ENCODE measurements around the gene VPS11. TPM values are rescaled to one million over a fixed set of nuclear protein-coding genes. Genes with fewer than 3 reads are reported as not detected.

VPS11 gene
- polyA plus RNA-seq, 3 donors, result 28.6 to 56.6 (median 43.3) TPM

- peaks cover 8 to 15% of the 10 kb centered on the region in 2 donors for H3K4me1 ChIP-seq (ENCODE audit: control insufficient read depth in 1 of 2, insufficient read depth in 2 of 2, low read length in 2 of 2)
- Mint-ChIP-seq H3K27me3 (ENCODE audit: low read depth in 3 of 3) (no peaks in the 10 kb centered on the region), H3K9me3 (no peaks in the 10 kb centered on the region), H3K4me1 (peaks cover 16% of the 10 kb centered on the region), H3K27ac (peak overlapping the region in 1 of 7 donors; percentile 57), H3K4me3 (no peak overlapping the region), H3K36me3 (peaks cover 41 to 47% of the 10 kb centered on the region in 2 donors)
- H3K4me3 ChIP-seq (replicated peaks in 1 of 3; ENCODE audit: low read depth in 2 of 3, low read length in 3 of 3), result no peak overlapping the region
- H3K79me2 ChIP-seq (ENCODE audit: insufficient read depth, low read length), result peaks cover 9% of the 10 kb centered on the region
- DNase-seq, result no peak
- H3K9me3 ChIP-seq (replicated peaks in 1 of 2; ENCODE audit: control insufficient read depth in 1 of 2, insufficient read depth in 1 of 2, low read length in 2 of 2), result no peaks in the 10 kb centered on the region
- H4K20me1 ChIP-seq (ENCODE audit: insufficient read depth, low read length), result no peaks in the 10 kb centered on the region
- no peak for TF ChIP-seq CTCF (IDR thresholded peaks at IDR 0.05)
- H3K36me3 ChIP-seq (replicated peaks in 1 of 2; ENCODE audit: control insufficient read depth in 1 of 2, insufficient read depth in 2 of 2, low read length in 2 of 2), result peaks cover 33 to 46% of the 10 kb centered on the region in 2 donors
- no peak overlapping the region for H3K9ac ChIP-seq (ENCODE audit: insufficient read depth, low read length, poor library complexity, severe bottlenecking)
- intact Hi-C loops (cut with micrococcal nuclease), result no loop called here
- 83% methylated on average over 1 of the region's 2 CpGs for WGBS (ENCODE audit: insufficient coverage)
- no peak overlapping the region for H3K4me2 ChIP-seq (replicated peaks; ENCODE audit: extremely low read depth, low read length, poor library complexity, severe bottlenecking)
- no peaks in the 10 kb centered on the region for H3K27me3 ChIP-seq (ENCODE audit: control insufficient read depth in 2 of 2, insufficient read depth in 2 of 2, low read length in 2 of 2)
- H3K27ac ChIP-seq (ENCODE audit: low read depth in 1 of 2, low read length in 2 of 2), result no peak overlapping the region
- no peak overlapping the region for H2AFZ ChIP-seq (ENCODE audit: insufficient read depth, low read depth, low read length, poor library complexity, severe bottlenecking)
Measured at GRCh38 chr11:119026970-119027369, 40.6 kb upstream of the VPS11 start.

GRCh38 chr11:119027561-119028345, 39.9 kb upstream of the VPS11 start:
- peaks cover 34 to 39% of the 10 kb centered on the region in 2 donors for H3K36me3 Mint-ChIP-seq
- Histone ChIP-seq H3K4me3 (replicated peaks in 1 of 3; ENCODE audit: low read depth in 2 of 3, low read length in 3 of 3) (no peak overlapping the region), H3K36me3 (replicated peaks in 1 of 2; ENCODE audit: control insufficient read depth in 1 of 2, insufficient read depth in 2 of 2, low read length in 2 of 2) (peaks cover 26 to 38% of the 10 kb centered on the region in 2 donors), H3K9me3 (replicated peaks in 1 of 2; ENCODE audit: control insufficient read depth in 1 of 2, insufficient read depth in 1 of 2, low read length in 2 of 2) (no peaks in the 10 kb centered on the region), H3K79me2 (ENCODE audit: insufficient read depth, low read length) (peaks cover 9% of the 10 kb centered on the region), H3K27ac (ENCODE audit: low read depth in 1 of 2, low read length in 2 of 2) (no peak overlapping the region), H4K20me1 (ENCODE audit: insufficient read depth, low read length) (no peaks in the 10 kb centered on the region), H2AFZ (ENCODE audit: insufficient read depth, low read depth, low read length, poor library complexity, severe bottlenecking) (no peak overlapping the region), H3K4me2 (replicated peaks; ENCODE audit: extremely low read depth, low read length, poor library complexity, severe bottlenecking) (no peak overlapping the region), H3K9ac (ENCODE audit: insufficient read depth, low read length, poor library complexity, severe bottlenecking) (no peak overlapping the region), H3K4me1 (ENCODE audit: control insufficient read depth in 1 of 2, insufficient read depth in 2 of 2, low read length in 2 of 2) (peaks cover 8 to 15% of the 10 kb centered on the region in 2 donors), H3K27me3 (ENCODE audit: control insufficient read depth in 2 of 2, insufficient read depth in 2 of 2, low read length in 2 of 2) (no peaks in the 10 kb centered on the region)
- intact Hi-C loops (cut with micrococcal nuclease), result no loop called here
- no peak overlapping the region for H3K4me3 Mint-ChIP-seq
- no peaks in the 10 kb centered on the region for H3K27me3 Mint-ChIP-seq (ENCODE audit: low read depth in 3 of 3)
- no peak for DNase-seq
- H3K9me3 Mint-ChIP-seq, result no peaks in the 10 kb centered on the region
- peaks cover 16% of the 10 kb centered on the region for H3K4me1 Mint-ChIP-seq
- TF ChIP-seq CTCF (IDR thresholded peaks at IDR 0.05), result no peak
- H3K27ac Mint-ChIP-seq, result no peak overlapping the region
- 98% methylated on average over 5 of the region's 9 CpGs for WGBS (ENCODE audit: insufficient coverage)

All from CD14-positive monocyte (primary cell).